Thoracic aorta (tissue), 2 donors: ENCODE measurements around the gene SNAPC4. TPM values are rescaled to one million over a fixed set of nuclear protein-coding genes. Genes with fewer than 3 reads are reported as not detected.
A peak's percentile ranks its signal among the peaks of the same experiment; 100 is the strongest.

Source experiments
- ATAC-seq: fragments of 150-250 bp; one replicate; pipeline ENCODE4 v1.8.0; 2017; ENCODE audit warnings: low read depth; ENCODE audit not compliant: insufficient number of reproducible peaks, low FRiP score
- DNase-seq: peaks from one replicate; pipeline ENCODE4 v3.0.0-alpha.2; 2020; ENCODE audit warnings: low spot score
- H3K27ac ChIP-seq, 2 donors: fragments of 200-600 bp; sonication (generic); 1 replicate in 1 of 2; 2 replicates in 1 of 2; pipeline ENCODE4 v1.5.1; 2016; ENCODE audit warnings: mild to moderate bottlenecking in 2 of 2, moderate library complexity in 2 of 2
- H3K27me3 ChIP-seq: fragments of 200-600 bp; sonication (generic); replicated peaks from 2 replicates; pipeline ENCODE4 v1.6.0; 2016; ENCODE audit warnings: mild to moderate bottlenecking; ENCODE audit not compliant: insufficient read depth
- H3K36me3 ChIP-seq: fragments of 200-600 bp; sonication (generic); one replicate; pipeline ENCODE4 v1.5.1; 2016
- H3K4me1 ChIP-seq, 2 donors: fragments of 200-600 bp; sonication (generic); 1 replicate in 1 of 2; 2 replicates in 1 of 2; pipeline versions ENCODE4 v1.5.1 to v1.6.0; 2016; ENCODE audit warnings: low read depth in 2 of 2, mild to moderate bottlenecking in 1 of 2; ENCODE audit not compliant: control insufficient read depth in 1 of 2
- H3K4me3 ChIP-seq: fragments of 200-600 bp; sonication (generic); 2 replicates; pipeline ENCODE4 v1.5.1; 2016; ENCODE audit warnings: mild to moderate bottlenecking
- H3K9me3 ChIP-seq: fragments of 200-600 bp; sonication (generic); 2 replicates; pipeline ENCODE4 v1.5.1; 2016
- total RNA-seq, 2 donors: library from RNA; depleted of rRNA; stranded (reverse); fragments of >200 nt; gene quantifications; one replicate each; pipeline versions ENCODE4 v1.1.0 to v1.2.3, GENCODE V29; 2016
- TF ChIP-seq, protein P1 (sequence below): fragments of 200-600 bp; sonication (generic); IDR thresholded peaks from one replicate; pipeline ENCODE4 v1.5.1; 2019; ENCODE audit warnings: antibody characterized with exemption

SNAPC4 gene
- total RNA-seq, 2 donors from 2014 or later = 8.0 to 8.5 TPM

DNA sequence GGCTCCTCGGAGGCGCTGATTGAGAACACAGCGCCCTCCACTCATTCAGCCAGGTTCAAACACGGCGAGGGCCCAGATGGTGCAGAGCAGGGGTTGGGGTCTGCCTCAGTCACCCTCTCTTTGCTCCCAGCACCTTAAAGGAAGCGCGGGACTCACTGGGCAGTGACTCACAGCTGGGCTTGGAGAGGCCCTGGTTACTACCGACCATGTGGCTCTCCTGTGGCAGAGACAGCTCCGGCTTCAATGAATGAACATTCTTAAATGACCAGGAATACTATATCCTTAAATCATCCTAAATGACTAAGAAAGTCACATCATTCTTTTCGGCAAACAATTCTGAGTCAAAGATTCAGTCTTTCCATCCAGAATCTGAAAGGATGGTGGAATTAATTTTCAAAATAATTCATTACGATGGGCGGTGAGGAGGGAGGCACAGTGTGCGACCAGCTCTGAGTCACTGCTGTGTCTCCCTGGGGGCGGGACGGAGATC, 41.3 kb upstream of the SNAPC4 start:
- DNase-seq (no peak), ATAC-seq (no peak)
- H3K4me3 ChIP-seq = no peak overlapping the region
- TF ChIP-seq, protein P1, sequence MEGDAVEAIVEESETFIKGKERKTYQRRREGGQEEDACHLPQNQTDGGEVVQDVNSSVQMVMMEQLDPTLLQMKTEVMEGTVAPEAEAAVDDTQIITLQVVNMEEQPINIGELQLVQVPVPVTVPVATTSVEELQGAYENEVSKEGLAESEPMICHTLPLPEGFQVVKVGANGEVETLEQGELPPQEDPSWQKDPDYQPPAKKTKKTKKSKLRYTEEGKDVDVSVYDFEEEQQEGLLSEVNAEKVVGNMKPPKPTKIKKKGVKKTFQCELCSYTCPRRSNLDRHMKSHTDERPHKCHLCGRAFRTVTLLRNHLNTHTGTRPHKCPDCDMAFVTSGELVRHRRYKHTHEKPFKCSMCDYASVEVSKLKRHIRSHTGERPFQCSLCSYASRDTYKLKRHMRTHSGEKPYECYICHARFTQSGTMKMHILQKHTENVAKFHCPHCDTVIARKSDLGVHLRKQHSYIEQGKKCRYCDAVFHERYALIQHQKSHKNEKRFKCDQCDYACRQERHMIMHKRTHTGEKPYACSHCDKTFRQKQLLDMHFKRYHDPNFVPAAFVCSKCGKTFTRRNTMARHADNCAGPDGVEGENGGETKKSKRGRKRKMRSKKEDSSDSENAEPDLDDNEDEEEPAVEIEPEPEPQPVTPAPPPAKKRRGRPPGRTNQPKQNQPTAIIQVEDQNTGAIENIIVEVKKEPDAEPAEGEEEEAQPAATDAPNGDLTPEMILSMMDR = no peak
- H3K36me3 ChIP-seq = peaks cover 35% of the 10 kb centered on the region
- no peaks in the 10 kb centered on the region for H3K9me3 ChIP-seq
- no peaks in the 10 kb centered on the region for H3K27me3 ChIP-seq
- H3K27ac ChIP-seq = no peak overlapping the region
- H3K4me1 ChIP-seq = peaks cover 19 to 31% of the 10 kb centered on the region in 2 donors

DNA sequence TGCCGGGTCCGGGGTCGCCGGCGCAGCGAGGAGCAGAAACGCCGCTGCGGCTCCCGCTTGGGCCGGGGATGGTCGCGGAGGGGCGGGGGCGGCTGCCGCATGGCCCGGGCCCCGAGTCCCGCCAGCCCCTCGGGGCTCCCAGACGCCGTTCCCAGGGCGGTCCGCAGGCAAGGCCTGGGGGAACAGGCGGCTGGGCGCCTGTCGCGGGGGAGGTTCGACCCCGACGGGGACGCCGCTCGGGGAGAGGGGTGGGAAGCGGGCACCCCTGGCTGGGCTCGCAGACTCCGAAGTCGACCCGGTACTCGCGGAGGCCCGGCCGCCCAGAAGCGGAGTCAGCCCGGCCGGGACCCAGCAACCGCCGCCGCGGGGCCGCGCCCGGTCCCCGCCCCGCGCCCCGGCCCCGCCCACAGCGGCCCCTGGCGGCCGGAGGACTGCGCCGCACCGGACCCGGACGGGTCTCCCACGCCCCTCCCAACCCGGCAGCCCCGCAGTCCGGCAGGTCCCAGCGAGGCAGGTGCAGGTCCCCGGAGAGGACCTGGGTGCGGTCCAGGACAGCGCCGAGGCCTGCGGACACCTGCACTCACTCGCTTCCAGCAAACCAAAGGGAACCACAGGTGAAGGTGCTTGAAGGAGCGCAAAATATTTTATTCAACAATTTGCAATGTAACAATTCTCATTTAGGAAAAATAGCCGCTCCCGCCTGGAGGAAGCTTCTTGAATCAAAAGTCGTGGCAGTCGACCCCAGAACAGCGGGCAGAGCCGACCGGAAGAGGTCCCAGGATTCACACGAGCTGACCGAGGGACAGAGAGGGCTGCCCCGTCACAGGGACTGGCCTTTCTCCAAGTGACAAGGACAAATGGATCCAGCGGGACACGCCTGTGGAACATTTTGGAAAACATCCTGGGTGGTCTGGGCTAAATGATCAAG, 39.8 kb upstream of the SNAPC4 start, which contains the start of gene INPP5E:
Gene INPP5E (minus strand): TSS at position 365 of the 928 bp plus-strand sequence. CDS start 426 bp downstream, outside the sequence.
- no peaks in the 10 kb centered on the region for H3K27me3 ChIP-seq
- TF ChIP-seq, protein P1 = peak; percentile 55
- DNase-seq = no peak

DNA sequence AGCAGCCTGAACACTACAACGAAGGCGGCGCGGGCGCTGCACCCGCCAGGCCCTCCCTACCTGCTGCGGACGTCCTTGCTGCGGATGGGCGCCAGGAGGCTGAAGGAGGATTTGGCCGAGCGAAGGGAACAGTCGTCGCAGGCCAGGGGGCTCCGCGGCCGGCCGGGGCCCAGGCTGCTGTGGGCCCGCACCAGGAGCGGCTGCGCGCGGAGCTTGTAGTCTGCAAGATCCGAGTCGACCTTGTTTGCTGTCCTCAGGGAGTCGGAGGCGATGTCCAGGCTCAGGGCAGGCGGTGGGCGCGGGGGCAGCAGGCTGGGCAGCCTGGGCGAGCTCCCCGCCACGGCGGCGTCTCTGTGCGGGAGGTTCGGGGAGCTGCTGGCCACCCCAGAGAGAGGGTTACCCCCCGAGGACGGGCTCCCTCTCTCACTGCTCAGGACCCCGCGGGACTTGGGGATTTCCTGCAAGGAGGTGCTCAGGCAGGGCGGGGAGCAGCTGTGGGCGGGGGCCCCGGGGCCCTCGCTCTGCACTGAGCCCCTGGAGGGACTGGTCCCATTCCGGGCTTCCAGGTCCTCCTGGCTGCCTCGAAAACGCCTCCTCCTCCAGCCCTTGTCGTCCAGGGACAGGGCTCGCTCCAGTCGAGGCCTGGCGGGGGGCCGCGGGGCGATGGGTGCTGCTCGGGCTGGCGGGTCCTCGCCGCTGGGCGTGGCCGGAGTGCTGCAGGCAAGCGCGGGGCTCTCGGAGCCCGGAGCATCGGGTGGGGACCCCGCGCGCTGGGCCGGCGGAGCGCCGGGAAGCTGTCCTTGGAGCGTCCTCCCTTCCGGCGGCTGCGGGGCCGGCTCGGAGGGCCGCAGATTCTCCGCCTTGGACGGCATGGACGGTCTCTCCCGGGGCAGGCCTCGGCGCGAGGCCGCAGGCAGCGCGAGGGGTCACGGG, 38.8 kb upstream of the SNAPC4 start:
- Histone ChIP-seq H3K27ac (peak overlapping the region in 1 of 2 donors; percentile 40), H3K9me3 (no peaks in the 10 kb centered on the region), H3K4me1 (peaks cover 19 to 32% of the 10 kb centered on the region in 2 donors), H3K27me3 (no peaks in the 10 kb centered on the region), H3K36me3 (peaks cover 32% of the 10 kb centered on the region), H3K4me3 (peak overlapping the region; percentile 98)
- DNase-seq (no peak), ATAC-seq (no peak)
- TF ChIP-seq, protein P1 = no peak

More for the DNA sequence above, 39.8 kb upstream of the SNAPC4 start, which contains the start of gene INPP5E:
- peaks cover 19 to 32% of the 10 kb centered on the region in 2 donors for H3K4me1 ChIP-seq
- peaks cover 32% of the 10 kb centered on the region for H3K36me3 ChIP-seq
- peak; percentile 67 for ATAC-seq
- H3K27ac ChIP-seq = peak within 1 kb of the TSS in 1 of 2 donors; percentile 40
- H3K4me3 ChIP-seq = peak within 1 kb of the TSS; percentile 98
- H3K9me3 ChIP-seq = no peaks in the 10 kb centered on the region

DNA sequence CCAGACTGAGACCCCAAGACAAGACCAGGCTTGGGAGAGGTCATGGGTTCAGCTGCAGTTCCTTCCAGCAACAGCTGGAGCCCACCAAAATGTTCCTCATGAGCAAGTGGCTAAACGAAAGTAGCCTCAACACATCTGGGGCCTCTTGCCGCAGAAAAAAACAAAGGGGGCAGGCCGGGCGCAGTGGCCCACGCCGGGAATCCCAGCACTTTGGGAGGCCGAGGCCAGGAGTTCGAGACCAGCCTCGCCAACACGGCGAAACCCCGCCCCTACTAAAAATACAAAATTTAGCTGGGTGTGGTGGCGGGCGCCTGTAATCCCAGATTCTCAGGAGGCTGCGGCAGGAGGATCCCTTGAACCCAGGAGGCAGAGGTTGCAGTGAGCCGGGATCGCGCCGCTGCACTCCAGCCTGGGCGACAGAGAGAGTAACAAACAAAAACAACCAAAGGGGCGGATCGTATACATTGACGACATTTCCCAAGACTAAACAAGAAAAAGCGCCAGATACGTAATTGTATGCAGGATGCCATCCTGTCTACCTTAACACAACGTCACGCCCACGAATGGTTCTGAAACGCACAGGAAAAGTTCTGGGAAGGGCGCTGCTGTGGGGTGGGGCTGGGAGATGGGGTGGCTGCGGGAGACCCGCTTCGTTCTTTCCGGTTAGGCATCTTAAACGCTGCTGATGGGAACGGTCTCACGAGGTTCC, 38.0 kb upstream of the SNAPC4 start:
- DNase-seq (no peak), ATAC-seq (no peak)
- Histone ChIP-seq H3K27me3 (no peaks in the 10 kb centered on the region), H3K27ac (no peak overlapping the region), H3K36me3 (peaks cover 29% of the 10 kb centered on the region), H3K4me1 (peaks cover 19 to 32% of the 10 kb centered on the region in 2 donors), H3K4me3 (peak overlapping the region; percentile 98), H3K9me3 (no peaks in the 10 kb centered on the region)
- TF ChIP-seq, protein P1 = no peak
